Activated naive CD8-positive, alpha-beta T cell treated with anti-CD3 and anti-CD28 coated beads for 36 hours (primary cell): Measurements from ENCODE around the gene BZW1. TPM values are rescaled to one million over a fixed set of nuclear protein-coding genes. Genes with fewer than 3 reads are reported as not detected.

ENCODE experiments used
- DNase-seq: peaks from one replicate; pipeline ENCODE4 v3.0.0; 2021
- H3K27ac Mint-ChIP-seq: one replicate; pipeline ENCODE4 v1.8.0; 2022; ENCODE audit warnings: mild to moderate bottlenecking, moderate library complexity, mixed read lengths
- H3K27me3 Mint-ChIP-seq: one replicate; pipeline ENCODE4 v1.8.0; 2022; ENCODE audit warnings: mild to moderate bottlenecking, mixed read lengths
- H3K36me3 Mint-ChIP-seq: one replicate; pipeline ENCODE4 v1.8.0; 2021; ENCODE audit warnings: mild to moderate bottlenecking, mixed read lengths
- H3K4me1 Mint-ChIP-seq: one replicate; pipeline ENCODE4 v1.8.0; 2021; ENCODE audit warnings: mixed read lengths
- H3K4me3 Mint-ChIP-seq: one replicate; pipeline ENCODE4 v1.8.0; 2022; ENCODE audit warnings: mild to moderate bottlenecking, moderate library complexity, mixed read lengths
- H3K9me3 Mint-ChIP-seq: one replicate; pipeline ENCODE4 v1.8.0; 2022; ENCODE audit warnings: mixed read lengths
- total RNA-seq, 2 experiments: library from RNA; stranded (reverse); gene quantifications; one replicate each; pipeline ENCODE4 v1.2.3, GENCODE V29; 2021

Gene BZW1
- total RNA-seq, 2 experiments from 2014 or later = 549 to 557 TPM

DNA sequence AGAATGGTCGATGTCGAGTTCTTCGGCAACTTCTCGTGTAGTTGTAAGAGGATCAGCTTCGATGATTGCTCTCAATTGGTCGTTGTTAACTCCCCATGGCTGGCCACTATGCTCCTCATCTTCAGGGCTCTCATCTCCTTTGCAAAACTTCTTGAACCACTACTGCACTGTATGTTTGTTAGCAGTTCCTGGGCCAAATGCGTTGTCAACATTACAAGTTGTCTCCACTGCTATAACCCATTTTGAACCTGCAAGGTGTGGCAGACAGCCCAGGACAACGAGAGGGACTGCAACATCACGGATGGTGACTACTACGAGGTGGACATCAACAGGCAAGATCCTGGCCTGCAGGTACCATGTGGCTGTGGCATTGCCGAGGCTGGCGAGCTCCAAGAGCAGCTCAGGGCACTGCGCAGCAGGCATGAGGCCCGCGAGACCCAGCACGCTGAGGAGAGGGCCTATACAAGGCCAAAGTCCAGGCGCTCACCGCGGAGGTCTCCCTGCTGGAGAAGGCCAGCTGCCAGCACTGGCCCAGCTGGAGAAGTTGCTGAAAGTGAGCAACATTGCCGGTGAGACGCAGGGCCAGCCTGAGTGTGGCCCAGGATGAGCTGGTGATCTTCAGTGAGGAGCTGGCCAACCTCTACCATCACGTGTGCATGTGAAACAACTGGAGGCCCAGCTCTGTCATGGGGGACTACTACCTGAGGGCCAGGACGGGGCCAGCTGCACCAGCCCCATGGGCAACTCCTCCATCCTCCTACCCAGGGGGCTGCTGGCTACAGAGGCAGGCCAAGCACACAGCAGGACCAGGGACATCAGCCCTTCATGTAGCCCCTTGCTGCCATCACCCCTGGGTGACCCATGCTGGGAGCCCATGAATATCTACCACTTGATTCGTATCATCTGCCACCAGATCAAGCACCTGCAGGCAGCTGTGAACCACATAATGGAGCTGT lies 32.6 kb downstream of the BZW1 start:
- Mint-ChIP-seq H3K36me3 (no peaks in the 10 kb centered on the region), H3K4me1 (no peaks in the 10 kb centered on the region), H3K27ac (no peak overlapping the region)

GRCh38 chr2:200845194-200845593 lies 33.5 kb downstream of the BZW1 start:
- Mint-ChIP-seq H3K27ac (no peak overlapping the region), H3K4me1 (no peaks in the 10 kb centered on the region), H3K27me3 (no peaks in the 10 kb centered on the region), H3K36me3 (peaks cover 2% of the 10 kb centered on the region), H3K9me3 (no peaks in the 10 kb centered on the region), H3K4me3 (no peak overlapping the region)
- DNase-seq = no peak

More for the DNA sequence above, 32.6 kb downstream of the BZW1 start:
- no peaks in the 10 kb centered on the region for H3K9me3 Mint-ChIP-seq
- DNase-seq = no peak
- no peak overlapping the region for H3K4me3 Mint-ChIP-seq
- H3K27me3 Mint-ChIP-seq = no peaks in the 10 kb centered on the region

- DNase-seq = no peak
- Mint-ChIP-seq H3K27ac (no peak overlapping the region), H3K36me3 (peaks cover 8% of the 10 kb centered on the region), H3K4me1 (no peaks in the 10 kb centered on the region), H3K27me3 (no peaks in the 10 kb centered on the region), H3K4me3 (no peak overlapping the region), H3K9me3 (no peaks in the 10 kb centered on the region)
Observed at GRCh38 chr2:200845669-200846325, 34.1 kb downstream of the BZW1 start.

- Mint-ChIP-seq H3K36me3 (peaks cover 21% of the 10 kb centered on the region), H3K4me3 (no peak overlapping the region), H3K27ac (no peak overlapping the region), H3K4me1 (no peaks in the 10 kb centered on the region), H3K27me3 (no peaks in the 10 kb centered on the region), H3K9me3 (no peaks in the 10 kb centered on the region)
- no peak for DNase-seq
Observed at GRCh38 chr2:200847269-200847668, 35.6 kb downstream of the BZW1 start.

GRCh38 chr2:200847939-200848338 lies 36.2 kb downstream of the BZW1 start:
- H3K4me3 Mint-ChIP-seq = no peak overlapping the region
- H3K4me1 Mint-ChIP-seq = no peaks in the 10 kb centered on the region
- no peaks in the 10 kb centered on the region for H3K27me3 Mint-ChIP-seq
- no peak for DNase-seq
- peaks cover 28% of the 10 kb centered on the region for H3K36me3 Mint-ChIP-seq
- no peak overlapping the region for H3K27ac Mint-ChIP-seq
- no peaks in the 10 kb centered on the region for H3K9me3 Mint-ChIP-seq

GRCh38 chr2:200850512-200851256 lies 39.0 kb downstream of the BZW1 start:
- no peaks in the 10 kb centered on the region for H3K9me3 Mint-ChIP-seq
- peak overlapping the region; percentile 31 for H3K27ac Mint-ChIP-seq
- no peaks in the 10 kb centered on the region for H3K27me3 Mint-ChIP-seq
- no peak overlapping the region for H3K4me3 Mint-ChIP-seq
- no peak for DNase-seq
- peaks cover 47% of the 10 kb centered on the region for H3K36me3 Mint-ChIP-seq
- H3K4me1 Mint-ChIP-seq = no peaks in the 10 kb centered on the region

GRCh38 chr2:200851398-200852248 lies 39.9 kb downstream of the BZW1 start:
- no peaks in the 10 kb centered on the region for H3K27me3 Mint-ChIP-seq
- no peaks in the 10 kb centered on the region for H3K9me3 Mint-ChIP-seq
- H3K4me3 Mint-ChIP-seq = no peak overlapping the region
- DNase-seq = no peak
- peaks cover 51% of the 10 kb centered on the region for H3K36me3 Mint-ChIP-seq
- H3K4me1 Mint-ChIP-seq = peaks cover 5% of the 10 kb centered on the region
- peak overlapping the region; percentile 31 for H3K27ac Mint-ChIP-seq

GRCh38 chr2:200852605-200853004 lies 40.9 kb downstream of the BZW1 start:
- H3K36me3 Mint-ChIP-seq = peaks cover 60% of the 10 kb centered on the region
- no peak overlapping the region for H3K27ac Mint-ChIP-seq
- no peak overlapping the region for H3K4me3 Mint-ChIP-seq
- H3K27me3 Mint-ChIP-seq = no peaks in the 10 kb centered on the region
- no peak for DNase-seq
- H3K4me1 Mint-ChIP-seq = peaks cover 8% of the 10 kb centered on the region
- no peaks in the 10 kb centered on the region for H3K9me3 Mint-ChIP-seq

DNA sequence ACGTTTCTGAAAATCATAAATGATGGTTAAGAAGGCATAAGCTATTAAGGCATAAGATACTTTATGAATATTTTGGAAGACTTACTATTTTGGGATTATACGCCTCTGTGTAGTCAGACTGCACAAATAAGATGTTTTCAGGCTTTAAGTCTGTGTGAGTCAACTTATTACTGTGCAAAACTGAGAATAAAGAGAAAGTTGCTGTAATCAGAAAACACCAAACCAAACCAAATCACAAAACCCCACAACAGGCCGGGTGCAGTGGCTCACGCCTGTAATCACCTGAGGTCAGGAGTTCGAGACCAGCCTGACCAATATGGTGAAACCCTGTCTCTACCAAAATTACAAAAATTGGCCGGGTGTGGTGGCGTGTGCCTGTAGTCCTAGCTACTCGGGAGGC lies 45.1 kb downstream of the BZW1 start:
- Mint-ChIP-seq H3K27me3 (no peaks in the 10 kb centered on the region), H3K9me3 (no peaks in the 10 kb centered on the region), H3K36me3 (peaks cover 80% of the 10 kb centered on the region), H3K27ac (peak overlapping the region; percentile 46), H3K4me1 (peaks cover 38% of the 10 kb centered on the region), H3K4me3 (no peak overlapping the region)
- no peak for DNase-seq

DNA sequence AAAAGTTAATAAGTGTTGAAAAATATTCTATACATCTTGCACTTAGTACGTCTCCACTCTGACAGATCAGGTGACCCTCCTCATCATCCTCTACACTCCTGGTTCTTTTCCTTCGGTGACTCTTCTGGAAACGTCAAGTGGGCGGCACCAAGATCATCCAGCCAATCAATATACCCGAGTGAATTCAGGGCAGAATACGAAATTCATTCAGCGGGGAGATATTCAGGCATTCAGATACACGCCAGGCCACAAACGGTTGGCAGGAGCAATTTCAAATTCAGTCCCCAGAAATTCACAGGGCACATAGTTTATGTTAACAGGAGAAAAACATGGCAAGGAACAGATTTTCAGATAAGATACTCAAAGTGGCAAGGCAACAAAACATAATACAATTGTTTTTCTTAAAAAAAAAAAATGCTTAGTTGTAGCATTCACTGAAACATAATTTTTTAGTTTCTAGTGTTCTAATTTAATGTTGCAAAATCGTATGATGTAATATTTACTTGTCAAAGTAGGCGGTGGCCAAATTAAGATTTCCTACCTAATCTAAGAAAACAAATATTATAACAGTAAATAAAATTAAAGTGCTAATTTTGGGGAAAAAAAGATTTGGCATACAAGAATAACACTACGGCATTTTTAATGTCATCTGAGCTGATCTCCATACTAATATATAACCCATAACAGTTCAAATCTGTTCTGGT lies 48.5 kb downstream of the BZW1 start:
- peak overlapping the region; percentile 95 for H3K27ac Mint-ChIP-seq
- H3K27me3 Mint-ChIP-seq = no peaks in the 10 kb centered on the region
- no peaks in the 10 kb centered on the region for H3K9me3 Mint-ChIP-seq
- peak overlapping the region; percentile 91 for H3K4me3 Mint-ChIP-seq
- DNase-seq = peak; percentile 56
- peaks cover 80% of the 10 kb centered on the region for H3K36me3 Mint-ChIP-seq
- H3K4me1 Mint-ChIP-seq = peaks cover 44% of the 10 kb centered on the region

DNA sequence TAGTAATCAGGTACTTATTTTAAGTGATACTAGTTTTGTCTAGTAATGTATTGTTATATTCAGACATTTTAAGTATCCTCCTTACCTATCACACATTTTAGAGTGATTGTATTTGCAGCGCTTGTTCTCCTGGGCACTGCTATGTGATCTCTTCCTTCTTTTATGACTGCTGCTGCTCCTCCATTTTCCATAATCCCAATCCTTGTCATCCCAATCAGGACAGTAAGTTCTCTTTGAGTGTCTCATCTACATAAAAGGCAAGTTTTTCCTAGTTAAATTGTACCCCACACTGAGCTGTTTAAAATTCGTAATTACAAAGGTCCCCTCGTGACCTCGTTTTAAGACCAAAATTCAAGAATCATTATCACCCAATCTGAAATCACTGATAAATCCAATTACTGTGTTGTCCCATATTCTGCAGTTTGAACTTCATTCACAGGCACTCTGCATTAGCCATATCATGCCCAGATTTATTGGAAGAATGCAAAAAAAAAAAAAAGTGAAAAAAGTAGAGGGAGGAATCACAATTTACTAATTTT lies 50.0 kb downstream of the BZW1 start:
- H3K4me1 Mint-ChIP-seq = peaks cover 41% of the 10 kb centered on the region
- peaks cover 80% of the 10 kb centered on the region for H3K36me3 Mint-ChIP-seq
- H3K9me3 Mint-ChIP-seq = no peaks in the 10 kb centered on the region
- peak overlapping the region; percentile 95 for H3K27ac Mint-ChIP-seq
- H3K4me3 Mint-ChIP-seq = peak overlapping the region; percentile 91
- no peak for DNase-seq
- no peaks in the 10 kb centered on the region for H3K27me3 Mint-ChIP-seq

- peak; percentile 70 for DNase-seq
- peak overlapping the region; percentile 95 for H3K27ac Mint-ChIP-seq
- peaks cover 38% of the 10 kb centered on the region for H3K4me1 Mint-ChIP-seq
- peaks cover 75% of the 10 kb centered on the region for H3K36me3 Mint-ChIP-seq
- peak overlapping the region; percentile 91 for H3K4me3 Mint-ChIP-seq
- H3K27me3 Mint-ChIP-seq = no peaks in the 10 kb centered on the region
- H3K9me3 Mint-ChIP-seq = no peaks in the 10 kb centered on the region
Observed at GRCh38 chr2:200862532-200863000, 50.9 kb downstream of the BZW1 start.

GRCh38 chr2:200863782-200864175 lies 52.1 kb downstream of the BZW1 start:
- no peak for DNase-seq
- Mint-ChIP-seq H3K9me3 (no peaks in the 10 kb centered on the region), H3K27me3 (no peaks in the 10 kb centered on the region), H3K27ac (peak overlapping the region; percentile 95), H3K36me3 (peaks cover 65% of the 10 kb centered on the region), H3K4me1 (peaks cover 28% of the 10 kb centered on the region), H3K4me3 (peak overlapping the region; percentile 91)
